Measurements from ENCODE around the gene CNBP.

DNA sequence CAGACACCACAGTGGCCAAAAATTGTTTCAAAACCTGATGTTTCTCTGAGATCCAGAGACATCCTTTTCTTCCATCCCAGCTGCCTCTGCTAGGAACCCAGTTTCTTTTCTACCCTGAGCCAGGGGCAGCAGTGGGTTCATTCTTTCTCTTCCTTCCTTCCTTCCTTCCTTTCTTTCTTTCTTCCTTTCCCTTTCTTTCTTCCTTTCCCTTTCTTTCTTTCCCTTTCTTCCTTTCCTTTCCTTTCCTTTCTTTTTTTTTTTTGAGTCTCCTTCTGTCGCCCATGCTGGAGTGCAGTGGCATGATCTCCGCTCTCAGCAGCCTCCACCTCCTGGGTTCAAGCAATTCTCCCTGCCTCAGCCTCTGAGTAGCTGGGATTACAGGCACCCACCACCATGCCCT is 35.0 kb upstream of the CNBP start:
- TF ChIP-seq, protein P1, sequence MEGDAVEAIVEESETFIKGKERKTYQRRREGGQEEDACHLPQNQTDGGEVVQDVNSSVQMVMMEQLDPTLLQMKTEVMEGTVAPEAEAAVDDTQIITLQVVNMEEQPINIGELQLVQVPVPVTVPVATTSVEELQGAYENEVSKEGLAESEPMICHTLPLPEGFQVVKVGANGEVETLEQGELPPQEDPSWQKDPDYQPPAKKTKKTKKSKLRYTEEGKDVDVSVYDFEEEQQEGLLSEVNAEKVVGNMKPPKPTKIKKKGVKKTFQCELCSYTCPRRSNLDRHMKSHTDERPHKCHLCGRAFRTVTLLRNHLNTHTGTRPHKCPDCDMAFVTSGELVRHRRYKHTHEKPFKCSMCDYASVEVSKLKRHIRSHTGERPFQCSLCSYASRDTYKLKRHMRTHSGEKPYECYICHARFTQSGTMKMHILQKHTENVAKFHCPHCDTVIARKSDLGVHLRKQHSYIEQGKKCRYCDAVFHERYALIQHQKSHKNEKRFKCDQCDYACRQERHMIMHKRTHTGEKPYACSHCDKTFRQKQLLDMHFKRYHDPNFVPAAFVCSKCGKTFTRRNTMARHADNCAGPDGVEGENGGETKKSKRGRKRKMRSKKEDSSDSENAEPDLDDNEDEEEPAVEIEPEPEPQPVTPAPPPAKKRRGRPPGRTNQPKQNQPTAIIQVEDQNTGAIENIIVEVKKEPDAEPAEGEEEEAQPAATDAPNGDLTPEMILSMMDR (IDR thresholded peaks at IDR 0.05 in 2 of 3, conservative IDR thresholded peaks at IDR 0.05 in 1 of 3; ENCODE audit: borderline replicate concordance in 1 of 3, insufficient read depth in 1 of 3, low read depth in 2 of 3, low read length in 2 of 3), result no peak
- TF ChIP-seq YY1 (IDR thresholded peaks at IDR 0.05; ENCODE audit: extremely low read depth, insufficient replicate concordance, low read depth, low read length), result no peak
